Activated CD4-positive, alpha-beta T cell treated with anti-CD3 and anti-CD28 coated beads, Interleukin-2, amount 50 U/mL, for 4 hours (primary cell): ENCODE data around the gene IL15.
"Not testable (repeated sequence)": the region's sequence is repeated elsewhere in the genome, so short reads cannot be mapped to it uniquely, and the experiment has no call there.

ENCODE experiments used
- DNase-seq, 2 experiments: peaks; one replicate each; pipeline ENCODE4 v3.0.0-alpha.2; 2020

IL15 gene

GRCh38 chr4:141705048-141705746 is 68.8 kb downstream of the IL15 start:
- DNase-seq = no peak

GRCh38 chr4:141705747-141706377 is 69.5 kb downstream of the IL15 start:
- DNase-seq = no peak

- DNase-seq = no peak
These were observed 70.1 kb downstream of the IL15 start for GRCh38 chr4:141706445-141706844.

- DNase-seq = no peak
These were observed 74.8 kb downstream of the IL15 start for GRCh38 chr4:141711211-141711610.

- no peak for DNase-seq
These were observed 76.8 kb downstream of the IL15 start for GRCh38 chr4:141713185-141713584.

- no peak for DNase-seq
These were observed 77.5 kb downstream of the IL15 start for GRCh38 chr4:141713771-141714445.

GRCh38 chr4:141719585-141719984 is 83.2 kb downstream of the IL15 start:
- DNase-seq = no peak

GRCh38 chr4:141721174-141721573 is 84.8 kb downstream of the IL15 start:
- no peak for DNase-seq

GRCh38 chr4:141724646-141725045 is 88.3 kb downstream of the IL15 start:
- DNase-seq = no peak

- DNase-seq = no peak
These were observed 91.0 kb downstream of the IL15 start for GRCh38 chr4:141727420-141727819.

- DNase-seq = no peak
These were observed 94.4 kb downstream of the IL15 start for GRCh38 chr4:141730805-141731204.

- DNase-seq = no peak
These were observed 95.1 kb downstream of the IL15 start for GRCh38 chr4:141731481-141731880.

- no peak for DNase-seq
These were observed 103.3 kb downstream of the IL15 start for GRCh38 chr4:141739636-141740035.

- no peak for DNase-seq
These were observed 109.6 kb downstream of the IL15 start for GRCh38 chr4:141746026-141746425.

GRCh38 chr4:141751806-141752205 is 115.4 kb downstream of the IL15 start:
- DNase-seq = not testable (repeated sequence)

GRCh38 chr4:141757287-141757686 is 120.9 kb downstream of the IL15 start:
- no peak for DNase-seq

GRCh38 chr4:141759796-141760425 is 123.5 kb downstream of the IL15 start:
- DNase-seq = no peak

GRCh38 chr4:141761926-141762325 is 125.5 kb downstream of the IL15 start:
- DNase-seq = no peak

- no peak for DNase-seq
These were observed 127.0 kb downstream of the IL15 start for GRCh38 chr4:141763374-141763773.

GRCh38 chr4:141768954-141769353 is 132.6 kb downstream of the IL15 start:
- no peak for DNase-seq

GRCh38 chr4:141771889-141772830 is 135.8 kb downstream of the IL15 start:
- no peak for DNase-seq

GRCh38 chr4:141772838-141773237 is 136.5 kb downstream of the IL15 start:
- DNase-seq = no peak

- no peak for DNase-seq
These were observed 145.8 kb downstream of the IL15 start for GRCh38 chr4:141782205-141782604.
